NCI-H1694 (cell line): Measurements from ENCODE around the gene ACTR1B.
"Not testable (repeated sequence)": the region's sequence is repeated elsewhere in the genome, so short reads cannot be mapped to it uniquely, and the experiment has no call there.

Source experiments
- DNase-seq: peaks from one replicate; lab custom pipeline; 2025; lab: John Stamatoyannopoulos, UW

Gene ACTR1B

GRCh38 chr2:97615746-97616145 is 48.1 kb downstream of the ACTR1B start:
- DNase-seq: not testable (repeated sequence)

- not testable (repeated sequence) for DNase-seq
Measured at GRCh38 chr2:97611895-97612294, 51.9 kb downstream of the ACTR1B start.

- DNase-seq: not testable (repeated sequence)
Measured at GRCh38 chr2:97608745-97609144, 55.1 kb downstream of the ACTR1B start.
